Measurements from ENCODE around the gene SCO2. TPM values are rescaled to one million over a fixed set of nuclear protein-coding genes. Genes with fewer than 3 reads are reported as not detected.

SCO2 gene
- total RNA-seq, 4 donors from 2014 or later, result 1.5 to 9.4 (median 4.4) TPM

GRCh38 chr22:50507421-50507990 lies 17.9 kb downstream of the SCO2 start, which contains the start of gene LMF2:
Gene LMF2, minus strand, starts transcription at chr22:50507702. Its CDS starts 27 bp downstream, at chr22:50507675.
- peak within 1 kb of the TSS; percentile 98 for H3K4me3 ChIP-seq (ENCODE audit: low read depth, poor library complexity, severe bottlenecking)
- intact Hi-C loops (cut with DNase I; ENCODE audit: low total_unique reads), result no loop called here
- no peak for TF ChIP-seq CTCF (IDR thresholded peaks at IDR 0.05)
- no peak for TF ChIP-seq POLR2A (IDR thresholded peaks at IDR 0.05)
- DNase-seq (ENCODE audit: low spot score in 2 of 2), result peak; percentile 89 to 98
- 0 to 1% methylated on average over 2 to 14 of the region's 62 CpGs for WGBS, 2 donors

GRCh38 chr22:50506611-50507420 lies 18.6 kb downstream of the SCO2 start:
- H3K4me3 ChIP-seq (ENCODE audit: low read depth, poor library complexity, severe bottlenecking), result peak overlapping the region; percentile 98
- WGBS, 2 donors, result 30 to 31% methylated on average over 21 of the region's 21 CpGs
- no peak for TF ChIP-seq POLR2A (IDR thresholded peaks at IDR 0.05)
- TF ChIP-seq CTCF (IDR thresholded peaks at IDR 0.05), result no peak
- intact Hi-C loops (cut with DNase I; ENCODE audit: low total_unique reads), result no loop called here
- DNase-seq (ENCODE audit: low spot score in 2 of 2), result no peak

GRCh38 chr22:50505776-50506610 lies 19.4 kb downstream of the SCO2 start:
- intact Hi-C loops (cut with DNase I; ENCODE audit: low total_unique reads), result no loop called here
- no peak overlapping the region for H3K4me3 ChIP-seq (ENCODE audit: low read depth, poor library complexity, severe bottlenecking)
- WGBS, 2 donors, result 87 to 94% methylated on average over 31 to 37 of the region's 41 CpGs
- no peak for DNase-seq (ENCODE audit: low spot score in 2 of 2)
- TF ChIP-seq CTCF (IDR thresholded peaks at IDR 0.05) (no peak), POLR2A (IDR thresholded peaks at IDR 0.05) (no peak)

GRCh38 chr22:50505276-50505775 lies 20.1 kb downstream of the SCO2 start:
- no peak for TF ChIP-seq POLR2A (IDR thresholded peaks at IDR 0.05)
- no peak for TF ChIP-seq CTCF (IDR thresholded peaks at IDR 0.05)
- no peak for DNase-seq (ENCODE audit: low spot score in 2 of 2)
- intact Hi-C loops (cut with DNase I; ENCODE audit: low total_unique reads), result no loop called here
- 86 to 96% methylated on average over 11 to 14 of the region's 14 CpGs for WGBS, 2 donors
- H3K4me3 ChIP-seq (ENCODE audit: low read depth, poor library complexity, severe bottlenecking), result no peak overlapping the region

- TF ChIP-seq CTCF (IDR thresholded peaks at IDR 0.05) (no peak), POLR2A (IDR thresholded peaks at IDR 0.05) (no peak)
- WGBS, 2 donors, result 69 to 83% methylated on average over 27 to 31 of the region's 44 CpGs
- no peak overlapping the region for H3K4me3 ChIP-seq (ENCODE audit: low read depth, poor library complexity, severe bottlenecking)
- no peak for DNase-seq (ENCODE audit: low spot score in 2 of 2)
- intact Hi-C loops (cut with DNase I; ENCODE audit: low total_unique reads), result no loop called here
Observed at GRCh38 chr22:50504369-50505211, 20.8 kb downstream of the SCO2 start.
